Activated naive CD4-positive, alpha-beta T cell treated with anti-CD3 and anti-CD28 coated beads, Interleukin-2, amount 10 ng/mL, durations not matched to agents 7 days and 5 days (primary cell): ENCODE results near the gene FSIP1.

Experiments
- CTCF ChIA-PET: fragments of 350-600 bp; sonication (Branson Sonifier 250); formaldehyde crosslinking; loops from one replicate; lab custom pipeline; 2021; ENCODE audit warnings: antibody characterized with exemption; lab: Charles Lee
- DNase-seq: peaks from one replicate; pipeline ENCODE4 v3.0.0-alpha.2; 2020
- H3K27ac Mint-ChIP-seq: one replicate; pipeline ENCODE4 v1.8.0; 2021; ENCODE audit warnings: mild to moderate bottlenecking, moderate library complexity, mixed read lengths
- H3K27me3 Mint-ChIP-seq: one replicate; pipeline ENCODE4 v1.8.0; 2021; ENCODE audit warnings: mild to moderate bottlenecking, mixed read lengths
- H3K36me3 Mint-ChIP-seq: one replicate; pipeline ENCODE4 v1.8.0; 2021; ENCODE audit warnings: mixed read lengths
- H3K4me1 Mint-ChIP-seq: one replicate; pipeline ENCODE4 v1.8.0; 2021; ENCODE audit warnings: mixed read lengths
- H3K4me3 Mint-ChIP-seq: one replicate; pipeline ENCODE4 v1.8.0; 2021; ENCODE audit warnings: mild to moderate bottlenecking, moderate library complexity, mixed read lengths
- H3K9me3 Mint-ChIP-seq: one replicate; pipeline ENCODE4 v1.8.0; 2021; ENCODE audit warnings: mixed read lengths

Gene FSIP1

DNA sequence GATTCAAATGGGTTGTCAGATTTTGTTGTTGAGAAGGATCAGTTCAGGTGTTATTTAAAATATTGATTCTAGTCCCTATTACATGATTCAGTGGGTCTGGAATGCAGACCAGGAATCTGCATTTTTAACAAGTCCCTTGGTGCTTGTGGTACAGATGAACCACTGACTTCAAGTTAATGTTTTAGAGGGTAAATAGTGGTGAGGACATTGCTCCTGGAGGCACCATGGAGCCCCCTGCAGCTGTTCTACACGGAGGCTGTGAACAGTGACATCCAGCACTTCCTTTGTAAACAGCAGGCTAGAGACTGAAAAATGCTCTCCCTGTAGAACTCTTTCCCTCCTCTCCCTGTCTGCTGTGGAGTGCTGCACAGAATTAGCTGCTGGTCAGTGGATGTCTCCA is 4.8 kb upstream of the FSIP1 start:
- Mint-ChIP-seq H3K36me3 (peaks cover 4% of the 10 kb centered on the region), H3K27ac (no peak overlapping the region), H3K27me3 (peaks cover 7% of the 10 kb centered on the region), H3K4me1 (peaks cover 37% of the 10 kb centered on the region), H3K9me3 (no peaks in the 10 kb centered on the region), H3K4me3 (no peak overlapping the region)
- no peak for DNase-seq
- CTCF ChIA-PET = interaction anchor here (0.7 to 3.5 kb wide), 9 partner anchors 15 to 524 kb away, joined by 3 to 18 read pairs (median 4); partner anchors contain the start of gene SRP14

DNA sequence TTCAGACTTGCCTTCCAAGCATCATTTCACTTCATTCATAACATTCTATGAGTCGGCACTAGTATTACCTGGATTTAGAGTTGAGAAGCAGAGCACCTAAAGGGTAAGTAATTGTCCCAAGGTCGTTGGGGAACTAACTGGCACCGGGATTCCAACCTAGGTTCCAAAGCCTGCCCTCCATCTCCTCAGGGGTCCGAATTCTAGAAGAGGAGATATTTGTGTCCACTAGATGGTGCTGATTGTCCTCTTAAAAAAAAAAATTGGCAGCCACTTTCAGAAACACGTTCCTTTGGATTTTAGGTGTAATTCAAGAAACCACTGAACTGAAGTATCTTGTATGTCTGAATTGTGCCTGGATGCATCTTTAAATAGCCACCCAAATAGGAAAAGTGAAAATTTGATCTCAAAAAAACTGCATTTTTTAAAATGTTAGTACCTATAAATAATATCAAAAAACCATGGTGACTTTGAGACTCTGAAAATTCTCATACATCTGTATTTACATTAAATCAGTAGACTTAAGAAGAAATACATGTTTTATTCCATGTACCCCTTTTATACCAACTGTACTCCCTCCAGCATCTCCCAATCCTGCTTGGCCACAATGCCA is 3.9 kb upstream of the FSIP1 start:
- peaks cover 4% of the 10 kb centered on the region for H3K36me3 Mint-ChIP-seq
- peaks cover 45% of the 10 kb centered on the region for H3K4me1 Mint-ChIP-seq
- no peaks in the 10 kb centered on the region for H3K9me3 Mint-ChIP-seq
- no peaks in the 10 kb centered on the region for H3K27me3 Mint-ChIP-seq
- no peak overlapping the region for H3K4me3 Mint-ChIP-seq
- CTCF ChIA-PET = interaction anchor here (1.0 to 3.5 kb wide), 4 partner anchors 251 to 525 kb away, joined by 4 to 18 read pairs (median 7); no protein-coding TSS in a partner anchor
- no peak overlapping the region for H3K27ac Mint-ChIP-seq
- DNase-seq = no peak

DNA sequence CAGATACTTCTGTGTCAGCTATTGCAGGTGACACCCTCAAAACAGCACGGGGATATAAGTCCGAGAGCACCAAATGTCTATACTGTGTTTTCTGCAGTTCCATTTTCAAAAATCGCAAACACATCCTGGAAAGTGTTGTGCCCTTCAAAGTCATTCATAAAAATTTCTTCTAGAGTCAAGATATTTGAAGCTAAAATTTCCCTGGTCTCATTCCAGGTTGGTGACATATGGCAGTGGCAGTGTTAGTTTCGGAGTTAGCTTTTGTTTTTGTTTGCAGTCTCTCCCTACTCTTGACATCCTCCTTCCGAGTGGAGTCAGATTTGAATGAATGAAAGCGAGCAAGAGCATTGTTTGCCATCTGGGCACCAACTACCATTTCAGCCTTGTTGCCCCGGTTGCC is 3.2 kb upstream of the FSIP1 start:
- Mint-ChIP-seq H3K27me3 (no peaks in the 10 kb centered on the region), H3K9me3 (peaks cover 3% of the 10 kb centered on the region), H3K27ac (no peak overlapping the region), H3K36me3 (peaks cover 4% of the 10 kb centered on the region), H3K4me3 (no peak overlapping the region), H3K4me1 (peaks cover 52% of the 10 kb centered on the region)
- no peak for DNase-seq
- CTCF ChIA-PET = interaction anchor here (0.7 to 2.4 kb wide), 5 partner anchors 87 to 488 kb away, joined by 3 to 7 read pairs (median 7); no protein-coding TSS in a partner anchor

DNA sequence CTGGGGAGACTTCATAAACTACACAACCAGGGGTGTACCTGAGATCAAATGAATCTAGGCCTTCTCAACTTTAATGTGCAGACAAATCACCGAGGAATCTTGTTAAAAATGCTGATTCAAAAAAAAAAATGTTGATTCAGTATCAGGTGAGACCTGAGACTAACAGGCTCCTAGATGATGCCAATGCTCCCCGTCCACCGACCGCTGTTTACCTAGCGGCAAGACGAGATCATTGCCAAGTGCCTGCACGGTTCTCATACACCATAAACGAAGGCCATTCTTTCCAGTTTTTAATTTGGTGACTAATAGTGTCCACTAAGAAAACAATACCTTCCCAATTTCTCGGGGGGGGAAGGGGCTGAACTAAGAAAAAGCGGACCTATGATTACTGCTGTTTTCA is 2.5 kb upstream of the FSIP1 start:
- Mint-ChIP-seq H3K27me3 (no peaks in the 10 kb centered on the region), H3K4me1 (peaks cover 53% of the 10 kb centered on the region), H3K4me3 (no peak overlapping the region), H3K27ac (no peak overlapping the region), H3K9me3 (peaks cover 4% of the 10 kb centered on the region), H3K36me3 (peaks cover 4% of the 10 kb centered on the region)
- DNase-seq = no peak
- CTCF ChIA-PET = interaction anchor here (1.2 to 2.4 kb wide), 3 partner anchors 90 to 489 kb away, joined by 7 read pairs; no protein-coding TSS in a partner anchor

DNA sequence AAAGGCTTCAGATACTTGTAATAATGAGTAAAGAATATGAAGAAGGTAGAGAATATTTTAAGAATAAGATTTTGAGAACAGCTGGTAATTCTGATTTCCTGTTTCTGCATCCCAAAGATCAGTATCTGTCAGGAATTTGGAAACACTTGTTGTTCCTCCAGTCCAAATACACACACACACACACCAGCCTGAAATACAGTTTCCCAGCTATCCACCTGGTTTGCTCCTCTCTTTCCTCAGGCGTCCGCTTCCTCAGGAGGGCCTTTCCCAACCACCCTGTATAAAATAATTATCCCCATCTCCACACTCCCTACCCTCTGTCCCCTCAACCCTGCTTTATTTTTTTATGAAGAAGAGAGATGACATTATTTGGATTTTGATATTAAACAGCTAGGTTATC is 2.0 kb upstream of the FSIP1 start:
- no peak for DNase-seq
- CTCF ChIA-PET = interaction anchor here (1.7 to 2.4 kb wide), 2 partner anchors 90 to 490 kb away, joined by 7 read pairs; no protein-coding TSS in a partner anchor
- Mint-ChIP-seq H3K36me3 (peaks cover 4% of the 10 kb centered on the region), H3K27me3 (no peaks in the 10 kb centered on the region), H3K4me1 (peaks cover 53% of the 10 kb centered on the region), H3K27ac (peak overlapping the region; percentile 68), H3K9me3 (peaks cover 4% of the 10 kb centered on the region), H3K4me3 (peak overlapping the region; percentile 31)

DNA sequence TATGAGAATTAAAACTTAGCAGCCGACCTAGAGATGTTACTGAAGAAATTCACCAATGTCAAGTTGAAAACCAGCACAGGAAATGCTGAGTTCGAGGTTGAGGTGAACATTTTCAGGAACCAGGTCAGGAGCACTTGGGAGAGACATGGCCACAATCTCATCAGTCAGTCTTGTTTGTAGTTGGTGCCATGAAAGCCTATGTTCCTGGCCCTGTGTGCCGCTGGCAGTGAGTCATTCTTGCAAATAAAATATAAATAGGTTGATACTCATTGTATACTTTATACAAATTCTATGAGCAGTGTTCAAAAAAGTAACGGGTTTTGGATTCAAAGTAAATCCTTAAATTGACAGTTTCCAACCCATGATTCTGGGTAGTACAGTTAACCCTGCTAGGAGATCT is 1.5 kb upstream of the FSIP1 start:
- no peak for DNase-seq
- no peaks in the 10 kb centered on the region for H3K27me3 Mint-ChIP-seq
- peaks cover 4% of the 10 kb centered on the region for H3K9me3 Mint-ChIP-seq
- no peak overlapping the region for H3K27ac Mint-ChIP-seq
- peaks cover 53% of the 10 kb centered on the region for H3K4me1 Mint-ChIP-seq
- CTCF ChIA-PET = interaction anchor here (2.4 kb wide), 1 partner anchor 490 kb away, joined by 7 read pairs; no protein-coding TSS in a partner anchor
- peak overlapping the region; percentile 86 for H3K4me3 Mint-ChIP-seq
- H3K36me3 Mint-ChIP-seq = peaks cover 4% of the 10 kb centered on the region

DNA sequence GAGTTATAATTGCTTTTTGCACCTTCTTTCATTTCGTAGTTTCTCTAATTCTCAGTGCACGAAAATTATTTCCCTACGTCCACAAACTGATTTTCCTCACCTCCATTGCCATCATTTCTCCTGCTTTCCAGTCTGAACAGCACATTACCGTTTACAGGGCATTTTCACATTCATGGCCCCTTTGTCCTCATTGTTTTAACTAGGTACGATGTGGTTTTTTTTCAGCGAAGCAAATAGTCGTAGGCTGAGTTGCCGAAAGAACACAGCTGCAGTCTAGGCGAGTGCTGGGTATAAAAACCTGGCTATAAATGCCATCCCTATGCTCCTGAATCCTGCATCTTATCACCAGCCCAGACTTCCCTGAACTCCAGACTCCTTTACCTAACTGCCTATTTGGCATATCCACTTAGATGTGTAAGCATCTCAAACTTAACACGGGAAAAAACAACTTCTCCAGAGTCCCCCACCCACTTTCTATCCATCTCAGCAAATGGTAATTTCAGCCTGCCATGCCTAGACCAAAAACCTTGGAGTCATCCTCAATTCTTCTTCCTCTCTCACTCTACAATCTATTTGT is 691 bp upstream of the FSIP1 start:
- peaks cover 4% of the 10 kb centered on the region for H3K9me3 Mint-ChIP-seq
- CTCF ChIA-PET = interaction anchor here (0.6 to 1.6 kb wide), 2 partner anchors 11 to 16 kb away, joined by 3 to 4 read pairs; no protein-coding TSS in a partner anchor
- no peaks in the 10 kb centered on the region for H3K27me3 Mint-ChIP-seq
- no peak for DNase-seq
- peaks cover 53% of the 10 kb centered on the region for H3K4me1 Mint-ChIP-seq
- H3K36me3 Mint-ChIP-seq = peaks cover 4% of the 10 kb centered on the region
- peak overlapping the region; percentile 91 for H3K27ac Mint-ChIP-seq
- H3K4me3 Mint-ChIP-seq = peak overlapping the region; percentile 86

DNA sequence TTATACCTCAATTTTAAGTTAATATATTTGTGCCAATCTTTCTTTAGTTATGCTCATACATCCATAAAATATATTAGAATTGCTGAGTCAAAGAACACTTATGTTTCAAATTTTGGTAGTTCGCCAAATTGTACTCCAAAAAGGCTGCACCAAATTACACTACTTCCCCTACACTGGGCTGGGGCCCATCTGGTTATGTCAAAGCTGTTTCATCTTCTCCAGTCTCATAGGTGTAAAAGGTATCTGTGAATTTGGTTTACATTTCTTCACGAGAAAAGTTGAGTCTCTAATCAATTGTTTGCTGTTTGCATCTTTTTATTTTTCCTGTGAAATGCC is 706 bp downstream of the FSIP1 start:
- Mint-ChIP-seq H3K9me3 (peaks cover 4% of the 10 kb centered on the region), H3K4me3 (peak overlapping the region; percentile 86), H3K27me3 (peaks cover 6% of the 10 kb centered on the region), H3K36me3 (peaks cover 7% of the 10 kb centered on the region), H3K27ac (peak overlapping the region; percentile 91), H3K4me1 (peaks cover 51% of the 10 kb centered on the region)
- no peak for DNase-seq
- CTCF ChIA-PET = interaction anchor here (1.0 to 1.1 kb wide), 2 partner anchors 91 to 93 kb away, joined by 4 read pairs; no protein-coding TSS in a partner anchor

DNA sequence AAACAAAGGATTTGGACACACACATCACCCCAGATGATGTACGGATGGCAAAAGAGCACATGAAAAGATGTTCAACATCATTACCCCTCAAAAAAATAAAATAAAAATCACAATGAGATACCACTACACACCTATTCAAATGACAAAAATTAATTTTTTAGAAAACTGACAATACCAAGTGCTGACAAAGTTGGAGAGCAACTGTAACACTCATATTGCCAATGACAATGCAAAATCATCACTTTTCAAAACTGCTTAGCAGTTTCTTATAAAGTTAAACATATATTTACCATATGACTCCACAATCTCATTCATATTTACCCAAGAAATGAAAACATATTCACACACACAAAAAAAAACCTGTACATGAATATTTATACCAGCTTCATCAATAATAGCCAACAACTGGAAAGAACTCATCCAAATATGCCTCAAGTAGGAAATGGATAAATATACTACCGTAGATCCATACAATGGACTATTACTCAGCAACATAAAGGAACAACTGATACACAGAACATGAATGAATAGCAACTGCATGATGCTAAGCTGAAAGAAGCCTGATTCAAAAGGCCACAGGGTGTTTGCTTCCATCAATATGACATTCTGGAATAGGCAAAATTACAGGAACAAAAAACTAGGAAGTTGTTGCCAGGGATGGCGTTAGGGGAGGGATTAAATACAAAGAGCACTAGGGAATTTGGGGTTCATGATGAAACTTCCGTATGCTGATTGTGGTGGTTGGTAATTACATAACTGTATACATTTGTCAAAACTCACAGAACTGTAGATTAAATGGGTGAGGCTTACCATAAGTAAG is 1.3 kb downstream of the FSIP1 start:
- CTCF ChIA-PET = interaction anchor here (1.1 kb wide), 1 partner anchor 92 kb away, joined by 4 read pairs; no protein-coding TSS in a partner anchor
- H3K36me3 Mint-ChIP-seq = peaks cover 7% of the 10 kb centered on the region
- DNase-seq = no peak
- peaks cover 4% of the 10 kb centered on the region for H3K9me3 Mint-ChIP-seq
- peak overlapping the region; percentile 86 for H3K4me3 Mint-ChIP-seq
- H3K27me3 Mint-ChIP-seq = peaks cover 9% of the 10 kb centered on the region
- no peak overlapping the region for H3K27ac Mint-ChIP-seq
- H3K4me1 Mint-ChIP-seq = peaks cover 50% of the 10 kb centered on the region

DNA sequence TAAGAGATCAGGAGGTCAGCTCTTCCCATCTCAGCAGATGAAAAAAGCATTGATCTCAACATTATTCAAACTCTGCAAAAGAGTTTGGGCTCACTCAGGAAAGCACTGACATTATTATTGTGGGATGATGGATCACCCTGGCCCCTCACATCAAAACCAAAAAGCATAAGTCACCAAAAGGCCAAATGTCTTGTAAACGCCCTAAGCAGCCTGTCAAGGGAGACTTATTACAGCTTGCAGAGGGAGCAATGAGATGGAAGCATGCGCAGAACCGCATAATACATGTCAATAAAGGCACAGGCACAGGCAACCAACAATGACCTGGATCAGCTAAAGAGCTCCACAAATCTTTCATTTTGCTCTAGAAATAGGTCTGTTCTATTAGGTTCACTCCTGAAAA is 4.6 kb downstream of the FSIP1 start:
- peaks cover 4% of the 10 kb centered on the region for H3K9me3 Mint-ChIP-seq
- no peak overlapping the region for H3K4me3 Mint-ChIP-seq
- CTCF ChIA-PET = interaction anchor here (1.0 to 1.1 kb wide), 2 partner anchors 21 to 195 kb away, joined by 3 to 4 read pairs; no protein-coding TSS in a partner anchor
- peaks cover 45% of the 10 kb centered on the region for H3K4me1 Mint-ChIP-seq
- peaks cover 3% of the 10 kb centered on the region for H3K36me3 Mint-ChIP-seq
- no peak for DNase-seq
- H3K27me3 Mint-ChIP-seq = peaks cover 9% of the 10 kb centered on the region
- H3K27ac Mint-ChIP-seq = no peak overlapping the region

DNA sequence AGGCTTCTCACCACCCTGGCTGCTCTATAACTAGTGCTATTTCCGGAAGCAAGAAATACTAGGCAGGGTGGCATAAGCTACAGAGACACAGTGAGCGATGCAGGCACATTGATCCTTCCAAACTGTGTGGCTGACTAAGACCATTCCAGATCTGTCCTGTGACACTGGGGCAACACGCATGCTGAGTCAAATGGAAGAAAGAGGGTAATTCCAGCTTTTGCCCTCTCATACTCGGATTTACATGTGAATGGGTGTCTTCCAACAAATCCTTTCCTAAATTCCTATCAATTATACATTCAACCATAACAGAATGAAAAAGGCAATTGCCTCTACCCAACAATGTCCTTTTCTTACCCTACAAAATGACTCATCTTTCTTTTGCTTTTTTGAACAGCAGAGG is 5.1 kb downstream of the FSIP1 start:
- DNase-seq = no peak
- no peak overlapping the region for H3K4me3 Mint-ChIP-seq
- peaks cover 4% of the 10 kb centered on the region for H3K9me3 Mint-ChIP-seq
- CTCF ChIA-PET = interaction anchor here (1.0 to 1.1 kb wide), 2 partner anchors 20 to 194 kb away, joined by 3 to 4 read pairs; no protein-coding TSS in a partner anchor
- H3K27me3 Mint-ChIP-seq = peaks cover 9% of the 10 kb centered on the region
- H3K36me3 Mint-ChIP-seq = peaks cover 3% of the 10 kb centered on the region
- H3K27ac Mint-ChIP-seq = no peak overlapping the region
- peaks cover 45% of the 10 kb centered on the region for H3K4me1 Mint-ChIP-seq

DNA sequence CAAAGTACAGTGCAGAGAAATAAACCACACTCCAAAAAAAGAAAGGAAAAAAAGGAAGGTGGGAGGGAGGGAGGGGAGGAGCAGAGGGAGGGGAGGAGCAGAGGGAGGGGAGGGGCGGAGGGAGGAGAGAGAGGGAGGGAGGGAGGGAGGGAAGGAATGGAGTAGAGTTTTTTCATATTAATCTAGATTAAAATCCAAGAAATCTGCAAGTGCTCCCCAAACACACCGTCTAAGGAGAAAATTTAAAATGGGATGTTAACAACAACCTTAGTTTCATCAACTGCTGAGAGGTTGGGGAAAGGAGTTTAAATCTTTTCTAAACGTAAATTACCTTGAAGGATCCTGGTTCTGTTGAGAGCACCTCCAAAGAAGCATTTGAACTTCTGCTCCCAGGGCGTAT is 6.6 kb downstream of the FSIP1 start:
- CTCF ChIA-PET = interaction anchor here (1.5 kb wide), 1 partner anchor 19 kb away, joined by 7 read pairs; no protein-coding TSS in a partner anchor

DNA sequence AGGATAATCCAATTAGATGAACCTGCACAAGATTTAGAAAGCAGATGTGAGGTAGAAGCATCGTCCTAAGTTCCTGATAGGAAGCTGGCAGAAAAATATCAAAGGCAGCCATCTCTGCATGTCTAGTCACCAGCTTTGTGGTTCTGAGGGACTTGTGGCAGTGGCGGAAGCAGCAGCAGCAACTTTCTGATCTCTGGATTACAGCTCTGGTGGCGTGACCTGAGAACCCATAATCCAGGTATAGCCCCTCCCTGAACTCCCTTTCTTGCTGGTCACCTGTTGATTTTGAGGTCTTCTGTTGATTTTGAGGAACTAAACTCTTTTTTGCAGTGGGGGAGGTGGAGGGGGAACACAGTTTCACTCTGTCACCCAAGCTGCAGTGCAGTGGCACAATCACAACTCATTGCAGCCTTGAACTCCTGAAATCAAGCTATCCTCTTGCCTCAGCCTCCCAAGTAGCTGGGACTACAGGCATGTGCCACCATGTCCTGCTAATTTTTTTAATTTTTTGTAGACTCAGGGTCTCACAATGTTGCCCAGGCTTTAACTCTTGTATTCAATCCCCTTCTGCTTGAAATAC is 7.9 kb downstream of the FSIP1 start:
- H3K27me3 Mint-ChIP-seq = peaks cover 9% of the 10 kb centered on the region
- H3K4me1 Mint-ChIP-seq = peaks cover 33% of the 10 kb centered on the region
- peak; percentile 81 for DNase-seq
- H3K4me3 Mint-ChIP-seq = peak overlapping the region; percentile 19
- no peaks in the 10 kb centered on the region for H3K9me3 Mint-ChIP-seq
- peak overlapping the region; percentile 85 for H3K27ac Mint-ChIP-seq
- CTCF ChIA-PET = interaction anchor here (1.2 to 1.7 kb wide), 3 partner anchors 16 to 89 kb away, joined by 3 to 7 read pairs (median 4); no protein-coding TSS in a partner anchor
- peaks cover 3% of the 10 kb centered on the region for H3K36me3 Mint-ChIP-seq

More for the DNA sequence above, 6.6 kb downstream of the FSIP1 start:
- Mint-ChIP-seq H3K27me3 (peaks cover 9% of the 10 kb centered on the region), H3K36me3 (peaks cover 3% of the 10 kb centered on the region), H3K27ac (no peak overlapping the region), H3K4me3 (no peak overlapping the region), H3K4me1 (peaks cover 36% of the 10 kb centered on the region), H3K9me3 (peaks cover 2% of the 10 kb centered on the region)
- no peak for DNase-seq
